HG03521 (cell line): ENCODE measurements around the gene DKKL1.

Source experiments
- ATAC-seq: cut with Tn5 transposase; IDR thresholded peaks from one replicate; pipeline ENCODE4 v1.9.1; 2021; ENCODE audit warnings: mild to moderate bottlenecking, moderate library complexity; ENCODE audit not compliant: unreplicated experiment

Gene DKKL1

GRCh38 chr19:49337267-49338022 is 26.2 kb upstream of the DKKL1 start:
- no peak for ATAC-seq

GRCh38 chr19:49338023-49338677 is 25.5 kb upstream of the DKKL1 start:
- ATAC-seq: no peak

- no peak for ATAC-seq
These were observed 24.9 kb upstream of the DKKL1 start for GRCh38 chr19:49338691-49339300.

DNA sequence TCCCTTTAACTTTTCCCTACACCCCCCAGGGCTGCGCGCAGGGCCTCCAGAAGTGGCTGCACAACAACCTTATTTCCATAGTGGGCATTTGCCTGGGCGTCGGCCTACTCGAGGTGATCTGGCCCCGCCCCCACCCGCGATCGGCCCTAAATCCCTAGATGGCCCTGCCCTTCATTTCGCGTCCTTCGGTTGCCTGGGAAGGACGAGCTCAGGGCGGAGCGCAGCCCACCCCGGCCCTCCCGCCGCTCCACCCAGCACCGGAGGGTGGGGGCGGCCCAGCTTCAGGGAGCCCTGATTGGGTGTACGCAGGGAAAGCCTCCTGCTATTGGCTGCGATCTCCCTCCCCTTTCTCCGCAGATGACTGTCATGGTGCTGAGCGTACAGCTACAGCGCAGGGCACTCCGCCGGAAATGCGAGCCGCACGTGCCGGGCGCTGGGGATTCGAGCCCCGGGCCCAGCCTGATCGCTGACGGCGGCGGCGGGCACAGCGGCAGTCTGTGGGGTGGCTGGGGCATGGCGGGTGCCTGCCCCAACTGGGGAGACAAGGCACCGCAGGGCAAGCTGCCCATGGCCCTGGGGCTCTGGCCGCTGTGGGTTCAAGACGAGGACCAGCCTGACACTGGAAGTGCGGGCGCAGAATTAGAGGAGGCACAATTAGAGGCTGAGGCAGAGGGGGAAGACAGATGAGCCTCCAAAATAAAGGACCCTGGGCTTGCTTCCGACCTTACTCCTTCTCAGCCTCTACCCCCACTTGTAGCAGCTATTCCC is 24.2 kb upstream of the DKKL1 start:
- no peak for ATAC-seq

- ATAC-seq: peak; percentile 53
These were observed 23.4 kb upstream of the DKKL1 start for GRCh38 chr19:49340069-49340864.

DNA sequence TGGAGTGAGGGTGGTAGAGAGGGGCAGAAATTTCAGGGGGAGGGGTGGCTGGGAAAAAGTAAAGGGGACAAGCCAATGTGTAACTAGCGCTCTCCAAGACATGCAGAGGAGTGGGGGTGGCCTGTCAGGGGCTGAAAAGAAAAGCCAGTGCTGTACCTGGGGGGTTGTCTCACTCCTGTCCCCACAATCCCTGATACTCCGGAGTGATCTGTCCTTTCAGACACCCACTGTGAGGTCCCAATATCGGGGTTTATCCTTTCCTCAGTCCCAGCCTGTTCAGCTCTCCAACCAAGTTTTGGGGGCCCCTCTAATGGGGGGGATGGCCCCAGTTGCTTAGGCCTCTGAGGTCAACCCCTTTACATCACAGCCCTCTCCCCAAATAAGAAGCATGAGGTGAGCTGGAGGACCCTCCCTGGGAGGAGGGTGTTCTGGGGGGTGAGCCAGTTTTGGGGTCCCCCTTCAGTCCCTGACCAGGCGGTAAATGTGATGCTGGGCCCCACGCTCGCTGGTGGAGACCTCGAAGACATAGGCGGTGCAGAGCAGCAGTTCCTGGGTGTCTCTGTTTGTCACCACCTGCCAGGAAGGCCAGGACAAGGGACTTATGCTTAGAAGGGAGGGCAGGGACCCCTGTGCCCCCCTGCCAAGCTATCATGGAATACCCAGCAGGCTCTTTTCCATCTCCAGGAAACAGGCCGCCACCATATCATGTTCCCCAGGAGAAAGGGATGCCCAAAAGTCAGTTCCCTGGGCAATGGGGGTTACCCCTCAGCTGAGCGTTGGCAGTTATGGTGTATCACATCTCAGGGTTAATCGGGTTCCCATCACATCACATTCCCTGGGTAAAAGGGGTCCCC is 22.6 kb upstream of the DKKL1 start:
- ATAC-seq: no peak

DNA sequence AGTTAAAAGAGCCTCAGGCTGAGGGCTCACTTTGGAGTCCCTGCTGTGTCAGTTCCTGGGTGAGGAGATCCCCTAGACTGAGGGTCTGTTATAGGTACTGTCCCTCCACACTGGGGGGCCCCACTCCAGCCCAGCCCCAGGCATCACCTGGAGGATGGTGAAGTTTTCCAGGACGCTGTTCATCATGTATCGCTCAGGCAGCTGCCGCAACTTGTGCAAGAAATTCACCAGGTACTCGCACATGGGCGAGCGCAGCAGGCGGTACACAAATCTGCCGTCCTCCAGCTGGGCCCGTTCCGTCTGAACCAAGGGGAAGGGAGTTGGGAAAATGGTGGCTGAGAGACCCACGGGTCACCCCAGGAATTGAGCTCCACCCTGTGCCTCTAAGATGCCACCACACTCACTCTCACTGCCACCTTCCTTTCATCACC is 21.4 kb upstream of the DKKL1 start:
- no peak for ATAC-seq

DNA sequence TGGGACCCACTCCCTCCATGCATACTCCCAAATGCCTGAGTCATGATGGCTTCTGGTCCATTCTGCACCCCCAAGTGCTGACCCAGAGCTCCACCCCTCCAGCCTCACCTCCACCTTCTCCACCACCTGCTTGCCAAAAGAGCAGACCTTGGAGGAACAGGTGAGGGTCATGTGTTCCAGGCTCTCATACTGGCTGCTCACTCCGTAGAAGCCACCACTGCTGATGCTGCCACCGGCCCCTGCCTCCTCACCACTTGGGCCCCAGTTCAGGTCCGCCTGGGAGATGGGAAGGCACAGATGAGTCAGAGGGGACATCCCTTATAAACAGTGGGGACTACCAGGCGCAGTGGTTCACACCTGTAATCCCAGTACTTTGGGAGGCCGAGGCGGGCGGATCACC is 20.6 kb upstream of the DKKL1 start:
- ATAC-seq: no peak

DNA sequence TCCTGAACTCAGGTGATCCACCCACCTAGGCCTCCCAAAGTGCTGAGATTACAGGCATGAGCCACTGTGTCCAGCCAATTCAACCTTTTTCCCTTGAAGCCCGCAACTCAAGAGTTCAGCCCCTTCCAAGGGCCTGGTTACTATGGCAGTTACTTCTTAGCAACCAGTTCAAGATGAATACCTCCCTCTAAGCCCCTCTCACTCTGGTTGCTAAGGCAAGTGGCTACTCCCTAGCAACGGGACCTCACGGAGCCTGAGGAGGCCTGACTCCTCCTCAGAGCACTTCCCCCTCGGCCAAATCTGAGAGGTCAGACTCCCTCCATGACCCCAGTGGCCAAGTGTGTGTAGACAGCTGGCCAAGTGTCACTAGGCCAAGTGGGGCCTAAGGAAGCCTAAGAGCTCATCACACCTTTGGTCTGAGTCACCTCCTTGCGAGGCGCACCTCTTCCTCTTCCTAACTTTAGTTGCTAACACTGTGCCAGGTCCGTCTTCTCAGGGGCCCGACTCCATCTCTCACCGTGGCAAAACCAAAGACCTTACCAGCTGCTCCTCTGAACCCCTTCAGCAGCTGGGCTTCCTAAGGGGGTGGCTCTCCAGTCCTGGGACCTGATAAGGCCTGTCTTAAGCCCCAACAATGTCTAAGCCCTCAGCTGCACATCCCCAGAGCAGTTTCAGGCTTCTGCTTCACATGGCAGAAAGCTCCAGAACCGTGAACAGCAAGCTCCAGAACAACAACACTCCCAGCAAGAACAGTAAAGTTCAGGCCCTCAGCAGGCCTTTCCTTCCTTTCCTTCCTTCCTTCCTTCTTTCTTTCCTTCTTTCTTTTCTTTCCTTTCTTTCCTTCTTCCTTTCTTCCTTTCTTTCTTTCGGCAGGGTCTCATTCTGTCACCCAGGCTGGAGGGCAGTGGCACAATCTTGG is 18.9 kb upstream of the DKKL1 start:
- ATAC-seq: no peak

- no peak for ATAC-seq
These were observed 16.5 kb upstream of the DKKL1 start for GRCh38 chr19:49347191-49347590.

GRCh38 chr19:49347835-49348234 is 15.8 kb upstream of the DKKL1 start:
- ATAC-seq: no peak

- ATAC-seq: no peak
These were observed 15.1 kb upstream of the DKKL1 start for GRCh38 chr19:49348305-49349189.

DNA sequence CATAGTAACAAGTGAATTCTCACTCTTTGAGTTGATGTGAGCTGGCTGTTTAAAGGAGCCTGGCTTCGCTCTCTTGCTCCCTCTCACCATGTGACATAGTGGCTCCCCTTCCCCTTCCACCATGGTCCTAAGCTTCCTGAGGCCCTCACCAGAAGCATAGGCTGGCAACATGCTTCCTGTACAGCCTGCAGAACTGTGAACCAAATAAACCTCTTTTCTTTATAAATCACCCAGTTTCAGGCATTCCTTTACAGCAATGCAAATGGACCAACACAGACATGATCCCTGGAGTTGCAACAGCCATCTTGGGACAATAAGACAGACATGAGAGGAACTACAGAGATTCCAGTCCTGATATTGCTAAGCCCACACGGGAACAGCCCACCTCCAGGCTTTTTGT is 14.1 kb upstream of the DKKL1 start:
- ATAC-seq: no peak

DNA sequence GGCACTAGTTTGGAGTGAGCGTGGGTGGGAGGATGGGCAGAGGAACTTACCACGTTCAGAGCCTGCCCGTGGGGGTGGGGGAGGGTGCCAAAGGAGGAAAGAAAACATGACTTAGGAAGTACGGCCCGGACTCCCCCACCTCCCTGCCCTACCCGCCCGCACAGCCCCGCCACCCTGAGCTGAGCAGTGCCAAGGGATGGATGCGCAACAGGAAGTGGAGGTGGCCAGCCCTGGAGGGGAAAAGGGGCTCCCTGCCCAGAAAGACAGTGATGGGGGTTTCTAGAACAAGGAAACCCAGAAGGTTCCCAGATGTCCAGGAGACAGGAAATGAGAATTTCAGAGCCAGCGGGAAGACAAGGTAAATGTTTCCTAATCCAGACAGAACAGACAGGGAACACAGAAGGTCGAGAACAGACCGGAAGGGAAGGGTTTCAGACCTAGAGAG is 7.7 kb upstream of the DKKL1 start:
- ATAC-seq: no peak

DNA sequence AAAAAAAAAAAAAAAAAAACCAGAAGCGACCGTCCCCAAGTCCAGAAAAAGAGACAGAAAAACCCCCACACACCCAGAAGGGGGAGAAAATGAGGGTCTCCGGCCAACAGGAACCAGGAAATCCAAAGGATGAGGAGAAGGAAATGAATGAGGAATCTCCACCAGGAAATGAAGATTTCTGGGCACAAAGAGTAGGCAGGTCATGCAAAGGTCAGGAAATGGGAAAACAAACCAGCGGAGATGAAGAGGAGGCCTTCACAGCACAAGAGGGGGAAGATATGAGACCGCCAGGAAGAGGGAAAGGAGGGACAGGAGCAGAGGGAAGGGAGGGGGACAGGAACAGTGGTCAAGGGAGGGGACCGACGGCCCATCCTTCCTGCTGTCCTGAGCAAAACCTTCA is 7.3 kb upstream of the DKKL1 start:
- no peak for ATAC-seq

- no peak for ATAC-seq
These were observed 6.5 kb upstream of the DKKL1 start for GRCh38 chr19:49357186-49357585.
